ENCODE measurements around the gene MAP1S.
"Not testable (repeated sequence)": the region's sequence is repeated elsewhere in the genome, so short reads cannot be mapped to it uniquely, and the experiment has no call there.

Gene MAP1S

GRCh38 chr19:17778968-17779929, 60.0 kb downstream of the MAP1S start:
- Histone ChIP-seq H3F3A (ENCODE audit: control insufficient read depth, insufficient read depth) (peaks cover 2% of the 10 kb centered on the region), H3K4me2 (ENCODE audit: low read length) (no peak overlapping the region)

DNA sequence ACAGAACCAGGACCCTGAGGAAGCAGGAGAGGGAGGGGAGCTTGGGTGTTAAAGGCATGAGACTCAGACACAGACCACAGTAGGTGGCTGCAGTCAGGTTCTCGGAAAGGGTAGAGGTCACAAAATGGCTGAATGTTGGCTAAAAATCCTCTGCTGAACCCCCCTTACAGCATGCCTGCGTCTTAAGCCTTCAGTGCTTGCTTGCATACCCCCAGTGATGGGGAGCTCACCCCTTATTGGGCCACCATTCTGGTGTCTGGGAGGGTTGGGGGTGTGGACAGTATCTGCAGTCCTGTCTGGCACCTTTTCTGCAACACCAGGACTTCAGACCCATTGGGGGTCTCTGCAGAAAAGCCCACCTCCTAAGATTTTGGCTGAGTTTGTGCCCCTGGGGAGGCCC, 61.5 kb downstream of the MAP1S start:
- Histone ChIP-seq H3K27me3 (ENCODE audit: control insufficient read depth, low read length) (no peaks in the 10 kb centered on the region), H3K4me2 (ENCODE audit: low read length) (no peak overlapping the region), H3K36me3 (ENCODE audit: control insufficient read depth, low read length) (peaks cover 63% of the 10 kb centered on the region), H3K4me3 (ENCODE audit: low read length) (no peak overlapping the region), H3F3A (ENCODE audit: control insufficient read depth, insufficient read depth) (peaks cover 2% of the 10 kb centered on the region), H3K9me2 (replicated peaks; ENCODE audit: control insufficient read depth, low read length) (no peaks in the 10 kb centered on the region), H4K20me1 (ENCODE audit: control insufficient read depth, insufficient read depth, low read depth, low read length) (peaks cover 4% of the 10 kb centered on the region; the same call in 1 of the 2 replicates), H3K4me1 (ENCODE audit: control insufficient read depth, low read length) (peaks cover 34% of the 10 kb centered on the region), H3K27ac (ENCODE audit: low read depth, low read length) (no peak overlapping the region), H3K9me3 (ENCODE audit: control insufficient read depth, insufficient read depth, low read length) (no peaks in the 10 kb centered on the region), H3K79me2 (ENCODE audit: control insufficient read depth, low read length) (no peaks in the 10 kb centered on the region)
- no peak for TF ChIP-seq EZH2phosphoT487 (IDR thresholded peaks at IDR 0.05; ENCODE audit: borderline replicate concordance, low read length)
- TF ChIP-seq CTCF (IDR thresholded peaks at IDR 0.05; ENCODE audit: low read depth, low read length, poor library complexity, severe bottlenecking), result no peak

More at GRCh38 chr19:17778968-17779929, 60.0 kb downstream of the MAP1S start:
- Histone ChIP-seq H3K79me2 (ENCODE audit: control insufficient read depth, low read length) (no peaks in the 10 kb centered on the region), H3K4me1 (ENCODE audit: control insufficient read depth, low read length) (peaks cover 46% of the 10 kb centered on the region), H3K9me3 (ENCODE audit: control insufficient read depth, insufficient read depth, low read length) (no peaks in the 10 kb centered on the region), H3K36me3 (ENCODE audit: control insufficient read depth, low read length) (peaks cover 69% of the 10 kb centered on the region), H3K27ac (ENCODE audit: low read depth, low read length) (no peak overlapping the region), H3K4me3 (ENCODE audit: low read length) (no peak overlapping the region), H3K9me2 (replicated peaks; ENCODE audit: control insufficient read depth, low read length) (no peaks in the 10 kb centered on the region), H3K27me3 (ENCODE audit: control insufficient read depth, low read length) (no peaks in the 10 kb centered on the region), H4K20me1 (ENCODE audit: control insufficient read depth, insufficient read depth, low read depth, low read length) (no peaks in the 10 kb centered on the region; the same call in 1 of the 2 replicates)
- TF ChIP-seq EZH2phosphoT487 (IDR thresholded peaks at IDR 0.05; ENCODE audit: borderline replicate concordance, low read length) (no peak), CTCF (IDR thresholded peaks at IDR 0.05; ENCODE audit: low read depth, low read length, poor library complexity, severe bottlenecking) (no peak)

DNA sequence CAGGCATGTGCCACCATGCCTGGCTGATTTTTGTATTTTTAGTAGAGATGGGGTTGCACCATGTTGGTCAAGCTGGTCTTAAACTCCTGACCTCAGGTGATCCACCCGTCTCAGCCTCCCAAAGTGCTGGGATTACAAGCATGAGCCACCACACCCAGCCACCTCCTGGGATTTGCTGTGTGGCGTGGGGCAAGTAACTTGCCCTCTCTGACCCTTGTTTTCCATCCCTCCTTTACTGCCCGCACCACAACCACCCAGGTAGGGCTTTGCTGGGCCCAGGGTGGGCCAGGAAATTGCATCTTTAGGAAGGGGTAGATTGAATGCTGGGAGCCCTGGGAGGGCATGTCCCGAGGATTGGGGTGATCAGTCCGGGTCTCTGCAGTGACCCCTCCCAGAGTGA, 64.4 kb downstream of the MAP1S start:
- H3K36me3 ChIP-seq (ENCODE audit: control insufficient read depth, low read length), result peaks cover 49% of the 10 kb centered on the region
- not testable (repeated sequence) for H3K4me2 ChIP-seq (ENCODE audit: low read length); H3K4me3 ChIP-seq (ENCODE audit: low read length); H3F3A ChIP-seq (ENCODE audit: control insufficient read depth, insufficient read depth); H3K9me2 ChIP-seq (replicated peaks; ENCODE audit: control insufficient read depth, low read length); H3K4me1 ChIP-seq (ENCODE audit: control insufficient read depth, low read length); H4K20me1 ChIP-seq (ENCODE audit: control insufficient read depth, insufficient read depth, low read depth, low read length); H3K9me3 ChIP-seq (ENCODE audit: control insufficient read depth, insufficient read depth, low read length); H3K79me2 ChIP-seq (ENCODE audit: control insufficient read depth, low read length); H3K27ac ChIP-seq (ENCODE audit: low read depth, low read length); H3K27me3 ChIP-seq (ENCODE audit: control insufficient read depth, low read length)

Data from DOHH2 (cell line).